Right ventricle myocardium inferior (tissue), 1 donor: Measurements from ENCODE around the gene COL26A1. TPM values are rescaled to one million over a fixed set of nuclear protein-coding genes. Genes with fewer than 3 reads are reported as not detected.

Experiments
- ATAC-seq: fragments of 200-7000 bp; cut with Tn5 transposase; one replicate; pipeline ENCODE4 v1.9.1; 2020; ENCODE audit warnings: mild to moderate bottlenecking, moderate library complexity
- DNase-seq: peaks from one replicate; pipeline ENCODE4 v3.0.0; 2021; ENCODE audit errors: missing footprints
- intact Hi-C: fragments of 100-400 bp; cut with DNase I; formaldehyde crosslinking; loops from one replicate; pipeline ENCODE4 v1.11.0; 2022
- total RNA-seq: library from RNA; stranded (reverse); fragmentation: NEBNext Ultra II Directional; extraction: Animal tissue kit (Norgen Biotek cat#: 25700); gene quantifications from one replicate; pipeline ENCODE4 v1.2.1, GENCODE V29; 2021
- donor health status: DM: no; HTN: yes; CAD: no; lungs with severe emphysema.

The COL26A1 gene
- total RNA-seq, 1 donor from 2014 or later = not detected

DNA sequence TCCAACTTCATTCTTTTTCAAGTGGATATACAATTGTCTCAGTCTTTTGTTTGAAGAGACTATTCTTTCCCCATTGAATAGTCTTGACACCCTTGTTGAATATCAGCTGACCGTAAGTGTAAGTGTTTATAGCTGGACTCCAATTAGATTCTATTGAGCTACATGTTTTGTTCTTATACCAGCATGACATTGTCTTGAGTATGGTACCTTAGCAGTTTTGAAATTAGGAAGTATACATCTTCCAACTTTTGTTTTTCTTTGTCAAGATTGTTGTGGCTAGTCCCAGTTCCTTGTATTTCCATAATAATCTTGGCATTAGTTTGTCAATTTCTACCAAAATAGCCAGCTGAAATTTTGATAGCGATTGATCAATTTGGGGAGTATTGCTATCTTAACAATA is 209.5 kb downstream of the COL26A1 start:
- ATAC-seq (no peak), DNase-seq (no peak)
- intact Hi-C loops = no loop called here

DNA sequence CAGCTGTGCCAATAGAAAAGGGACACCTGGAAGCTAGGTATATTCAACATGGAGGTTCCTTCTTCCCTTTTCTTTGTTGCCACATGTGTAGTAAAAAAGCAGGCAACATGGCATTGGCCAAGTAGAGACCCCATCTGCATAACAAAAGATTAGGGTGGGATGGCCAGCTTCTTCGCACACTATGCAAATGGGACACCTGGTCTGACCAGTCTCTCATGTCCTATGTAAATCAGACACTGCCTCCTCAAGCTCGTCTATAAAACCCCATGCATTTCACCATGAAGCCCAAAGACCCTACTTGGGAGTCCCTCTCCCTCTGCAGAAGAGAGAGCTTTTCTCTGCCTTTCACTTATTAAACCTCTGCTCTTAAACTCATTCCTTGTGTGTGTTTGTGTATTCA is 212.5 kb downstream of the COL26A1 start:
- DNase-seq (no peak), ATAC-seq (no peak)
- intact Hi-C loops = no loop called here

DNA sequence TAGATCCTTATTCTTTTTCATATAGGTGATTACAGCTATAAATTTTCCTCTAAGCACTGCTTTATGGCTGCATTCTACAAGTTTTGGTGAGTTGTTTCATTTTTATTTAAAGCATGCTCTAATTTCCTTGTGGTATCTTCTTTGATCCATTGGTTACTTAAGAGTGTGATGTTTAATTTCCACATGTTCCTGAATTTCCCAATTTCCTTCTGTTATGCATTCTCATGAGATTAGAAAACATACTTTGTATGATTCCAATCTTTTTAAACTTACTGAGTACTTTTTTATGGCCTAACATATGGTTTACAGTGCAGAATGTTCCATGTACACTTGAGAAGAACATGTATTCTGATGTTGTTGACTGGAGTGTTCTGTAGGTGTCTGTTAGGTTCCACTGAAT is 213.0 kb downstream of the COL26A1 start:
- intact Hi-C loops = no loop called here
- ATAC-seq (no peak), DNase-seq (no peak)

DNA sequence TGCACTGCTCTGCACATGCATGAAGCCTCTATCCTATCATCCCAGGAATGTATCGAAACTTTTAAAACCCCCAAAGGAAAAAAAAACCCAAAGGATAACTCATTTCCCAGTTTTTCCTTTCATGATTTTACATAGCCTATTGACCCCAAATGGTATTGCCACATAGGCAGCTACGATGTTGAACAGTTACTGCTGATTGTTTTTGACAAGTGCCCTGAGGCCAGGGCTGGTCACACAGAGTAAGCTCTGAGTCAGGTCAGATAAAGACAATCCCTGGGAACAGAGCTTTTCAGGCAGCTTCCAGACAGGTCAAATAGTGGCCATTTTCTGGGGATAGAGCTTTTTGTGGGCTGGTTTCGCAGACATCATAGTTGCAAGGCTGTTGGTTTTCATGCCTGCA is 214.3 kb downstream of the COL26A1 start:
- no peak for DNase-seq
- intact Hi-C loops = no loop called here
- ATAC-seq = no peak

DNA sequence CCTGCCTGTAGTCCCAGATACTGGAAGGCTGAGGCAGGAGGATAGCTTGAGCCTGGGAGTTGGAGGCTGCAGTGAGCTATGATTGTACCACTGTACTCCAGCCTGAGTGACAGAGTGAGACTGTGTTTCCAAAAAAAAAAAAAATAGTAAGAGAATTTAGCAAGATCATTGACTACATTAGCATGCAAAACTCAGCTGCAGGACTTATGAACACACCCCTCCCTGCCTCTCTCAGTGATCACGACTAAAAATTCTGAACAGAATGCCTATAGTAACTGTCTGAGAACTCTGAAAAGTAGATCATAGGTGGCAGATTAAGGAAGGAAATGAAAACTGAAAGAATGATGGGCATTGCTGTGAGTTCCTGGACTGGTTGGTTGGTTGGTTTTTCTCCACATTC is 215.9 kb downstream of the COL26A1 start:
- ATAC-seq (no peak), DNase-seq (no peak)
- intact Hi-C loops = no loop called here

DNA sequence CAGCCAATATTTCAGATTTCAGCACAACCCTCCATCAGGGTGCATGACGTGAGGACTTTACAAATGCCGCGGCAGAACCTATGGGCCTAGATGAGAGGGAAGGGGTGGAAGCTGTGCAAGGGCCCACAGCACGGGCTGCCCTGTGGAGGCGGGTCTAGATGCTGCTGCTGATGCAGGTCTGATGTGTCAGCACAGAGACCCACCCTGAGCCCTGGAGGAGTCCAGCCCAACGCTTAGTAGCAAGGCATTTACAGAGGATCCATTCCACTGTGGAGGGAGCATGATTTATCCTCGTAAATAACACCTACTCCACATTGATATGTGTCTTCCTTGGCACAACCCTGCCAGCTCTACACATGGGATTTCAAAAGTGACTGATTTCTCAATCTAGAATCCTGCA is 217.9 kb downstream of the COL26A1 start:
- no peak for ATAC-seq
- DNase-seq = no peak
- intact Hi-C loops = no loop called here

DNA sequence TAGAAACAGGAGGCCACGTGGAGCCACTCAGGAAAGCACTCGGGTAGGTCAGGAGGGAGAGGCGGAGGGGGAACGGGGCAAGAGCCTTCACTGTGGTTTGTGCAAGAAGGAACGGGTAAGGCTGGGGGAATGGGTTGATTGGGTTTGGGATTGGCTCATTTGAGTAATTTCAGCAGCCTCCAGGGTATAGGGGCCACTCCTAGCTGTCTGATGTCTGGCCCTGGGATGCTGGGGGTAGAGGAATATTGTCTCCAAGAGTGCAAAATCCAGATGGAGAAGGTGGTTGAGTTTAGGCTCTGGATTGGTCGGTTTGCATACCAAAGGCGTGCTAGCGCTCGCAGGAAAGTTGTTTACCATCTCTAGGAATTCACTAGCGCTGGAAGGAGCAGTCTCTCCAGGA is 219.2 kb downstream of the COL26A1 start:
- ATAC-seq (no peak), DNase-seq (no peak)
- intact Hi-C loops = no loop called here

DNA sequence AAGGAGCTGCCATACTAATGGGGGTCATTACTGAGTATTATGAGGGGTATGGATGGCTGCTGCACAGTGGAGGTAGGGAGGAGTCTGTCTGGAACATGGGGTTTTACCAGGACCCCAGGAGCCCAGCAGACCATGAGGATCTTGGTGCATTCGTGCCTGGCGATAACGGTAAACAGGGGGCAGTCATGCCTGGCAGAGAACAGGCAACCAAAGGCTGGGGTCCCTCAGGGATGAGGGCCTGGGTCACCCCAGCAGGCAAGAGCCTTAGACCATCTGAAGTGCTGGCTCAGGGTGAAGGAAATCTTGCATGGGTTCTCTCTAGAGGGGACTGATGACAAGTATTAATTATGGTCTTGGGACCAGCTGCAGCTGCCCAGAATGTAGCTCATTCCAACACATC is 220.3 kb downstream of the COL26A1 start:
- DNase-seq = no peak
- ATAC-seq = no peak
- intact Hi-C loops = no loop called here

DNA sequence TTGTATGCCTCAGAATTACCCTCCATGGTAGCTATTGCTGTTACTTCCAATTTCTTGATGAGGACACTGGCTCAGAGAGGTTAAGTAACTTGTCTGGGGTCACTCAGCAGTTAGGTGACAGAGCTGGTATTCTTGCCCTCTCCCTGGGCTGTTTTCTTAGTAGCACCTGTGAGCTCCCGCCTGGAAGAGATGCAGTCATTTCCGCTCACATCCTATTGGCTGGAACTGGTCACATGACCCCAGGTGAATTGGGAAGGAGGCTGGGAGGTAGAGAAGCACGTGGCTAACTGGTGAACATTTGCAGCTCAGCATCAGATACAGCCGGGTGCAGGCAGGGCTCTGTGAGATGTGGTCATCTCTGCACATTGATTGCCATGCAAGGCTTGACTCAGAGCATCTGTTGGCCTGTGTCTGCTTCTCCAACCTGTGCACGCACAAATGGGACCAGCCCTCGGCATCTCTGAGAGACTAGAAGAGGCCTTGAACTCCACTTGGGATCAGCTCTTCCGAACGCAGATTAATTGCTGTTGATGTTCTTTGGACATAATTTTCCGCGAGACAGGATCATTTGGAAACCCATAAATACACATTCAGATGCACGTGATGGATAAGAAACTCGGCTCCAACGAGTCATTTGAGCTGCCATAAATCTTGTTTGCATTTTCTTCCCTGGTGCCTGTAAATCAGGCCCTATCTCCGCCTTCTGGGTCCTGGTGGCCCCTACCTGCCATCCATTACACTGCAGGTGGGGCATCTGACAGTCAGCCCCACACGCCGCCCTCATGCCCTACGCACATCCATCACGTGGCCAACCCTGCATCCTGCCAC is 223.6 kb downstream of the COL26A1 start:
- intact Hi-C loops = no loop called here
- ATAC-seq = no peak
- no peak for DNase-seq

DNA sequence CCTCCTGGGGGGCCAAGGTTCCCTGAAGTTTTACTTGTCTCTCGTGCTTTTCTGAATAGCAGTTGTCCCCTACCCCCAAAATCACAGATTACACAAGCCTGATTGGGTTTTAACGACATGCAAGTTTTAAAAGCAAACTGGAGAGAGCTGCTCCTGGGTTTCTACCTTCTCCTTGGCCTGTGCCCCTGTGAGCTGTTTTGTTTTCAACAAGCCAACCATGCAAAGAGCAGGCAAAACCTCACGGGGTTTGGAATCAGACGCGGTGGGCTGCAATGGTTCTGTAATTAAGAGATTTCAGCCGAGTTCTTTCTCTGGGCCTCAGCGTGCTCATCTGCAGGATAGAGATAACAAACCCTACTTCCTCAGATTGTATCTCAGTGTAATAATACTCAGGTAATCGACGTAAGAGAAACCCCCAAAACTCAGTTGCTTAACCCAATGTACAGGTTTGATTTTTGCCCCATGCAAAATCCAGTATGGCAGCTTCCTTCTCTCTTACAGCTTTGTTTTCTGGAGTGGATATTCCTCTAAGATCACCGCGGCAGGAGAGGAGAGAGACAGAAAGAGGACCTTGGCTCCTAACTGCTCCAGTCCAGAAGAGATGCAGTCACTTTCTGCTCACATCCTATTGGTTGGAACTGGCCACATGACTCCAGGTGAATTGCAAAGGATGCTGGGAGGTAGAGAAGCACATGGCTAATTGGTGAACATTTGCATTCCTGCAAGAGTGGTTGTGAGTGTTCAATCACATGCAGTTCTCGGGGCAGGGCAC is 224.4 kb downstream of the COL26A1 start:
- intact Hi-C loops = no loop called here
- no peak for DNase-seq
- ATAC-seq = no peak

DNA sequence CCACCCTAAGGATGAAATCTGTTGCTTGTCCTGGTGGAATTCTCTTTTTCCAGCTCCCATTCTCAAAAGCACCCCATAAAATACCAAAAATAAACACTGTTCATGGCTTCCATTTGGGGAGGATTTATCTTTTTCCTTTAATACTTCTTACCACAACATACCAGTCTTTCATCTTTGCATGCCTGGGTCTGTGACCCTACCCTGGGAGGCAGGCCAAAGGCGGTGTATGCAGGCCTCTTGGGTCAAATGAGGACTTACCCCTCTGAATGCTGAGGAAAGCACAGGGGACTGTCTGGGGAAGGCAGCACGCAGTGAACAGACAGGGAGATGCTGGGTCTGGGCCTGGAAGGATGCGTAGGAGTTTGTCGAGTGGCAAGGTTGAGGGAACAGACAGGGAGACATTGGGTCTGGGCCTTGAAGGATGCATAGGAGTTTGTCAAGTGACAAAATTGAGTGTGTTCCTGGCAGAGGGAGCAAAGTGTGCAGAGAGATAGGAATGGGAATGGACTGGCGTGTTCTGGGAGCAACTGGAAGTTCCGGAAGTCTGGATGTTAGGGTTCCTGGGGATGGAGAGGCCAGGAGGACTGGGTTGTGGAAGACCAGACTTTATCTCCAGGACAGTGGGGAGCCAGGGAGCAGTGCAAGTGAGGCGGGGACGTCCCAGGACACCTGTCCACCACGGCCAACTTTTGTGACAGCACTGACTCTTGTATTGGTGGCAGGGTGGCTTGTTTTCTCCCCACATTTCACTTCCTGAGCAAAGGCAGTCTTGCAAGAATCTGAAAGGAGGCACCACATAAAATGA is 225.7 kb downstream of the COL26A1 start:
- DNase-seq = no peak
- ATAC-seq = no peak
- intact Hi-C loops = no loop called here

DNA sequence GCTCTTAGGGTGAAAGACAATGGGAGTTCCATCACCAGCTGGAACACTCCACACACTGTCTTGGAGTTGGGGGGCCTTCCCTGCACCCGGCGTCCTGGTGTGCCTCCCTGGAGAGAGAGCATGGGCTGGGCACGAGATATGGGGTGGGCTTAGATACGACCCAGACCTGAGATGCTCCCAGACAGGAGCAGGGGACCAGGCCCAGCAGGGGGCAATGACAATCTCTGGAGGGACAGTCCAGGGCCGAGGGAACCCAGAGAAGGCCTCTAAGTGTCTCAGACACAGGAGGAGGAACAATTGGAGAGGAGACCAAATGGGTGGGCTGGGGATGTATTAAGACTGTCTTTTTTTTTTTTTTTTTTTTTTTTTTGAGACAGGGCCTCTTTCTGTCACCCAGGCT is 226.4 kb downstream of the COL26A1 start:
- intact Hi-C loops = no loop called here
- DNase-seq (no peak), ATAC-seq (no peak)

DNA sequence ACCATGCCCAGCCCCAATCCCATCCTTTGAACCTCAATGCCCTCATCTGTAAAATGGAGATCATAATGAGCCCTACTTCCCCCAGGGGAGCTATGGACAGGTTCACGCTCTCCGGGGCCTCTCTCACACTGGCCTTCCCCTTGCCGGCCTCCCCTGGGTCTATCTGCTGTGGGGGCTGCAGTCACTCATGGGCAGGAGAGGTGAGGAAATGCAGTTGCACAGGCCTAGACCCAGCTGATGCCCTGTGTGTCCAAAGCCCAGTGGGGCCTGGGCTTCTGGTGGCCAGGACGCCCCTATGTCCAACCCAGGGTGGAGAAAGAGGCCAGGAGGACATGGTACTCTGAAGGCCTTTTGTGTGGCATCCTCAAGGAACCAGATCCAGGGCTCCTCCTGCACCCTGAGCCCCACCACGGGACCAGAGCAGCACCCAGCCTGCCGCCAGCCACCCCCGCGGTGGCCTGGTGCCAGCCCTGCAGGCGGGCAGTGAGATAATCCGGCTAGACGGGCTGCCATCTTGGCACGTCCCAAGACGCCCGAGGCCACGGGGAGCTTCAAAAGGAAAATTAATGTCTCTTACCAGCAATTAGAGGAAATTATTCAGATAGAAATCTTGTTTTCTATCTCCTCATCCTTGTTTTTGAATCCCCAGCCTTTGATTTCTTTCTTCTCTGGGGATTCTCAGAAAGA is 227.4 kb downstream of the COL26A1 start:
- intact Hi-C loops = no loop called here
- ATAC-seq = no peak
- no peak for DNase-seq

DNA sequence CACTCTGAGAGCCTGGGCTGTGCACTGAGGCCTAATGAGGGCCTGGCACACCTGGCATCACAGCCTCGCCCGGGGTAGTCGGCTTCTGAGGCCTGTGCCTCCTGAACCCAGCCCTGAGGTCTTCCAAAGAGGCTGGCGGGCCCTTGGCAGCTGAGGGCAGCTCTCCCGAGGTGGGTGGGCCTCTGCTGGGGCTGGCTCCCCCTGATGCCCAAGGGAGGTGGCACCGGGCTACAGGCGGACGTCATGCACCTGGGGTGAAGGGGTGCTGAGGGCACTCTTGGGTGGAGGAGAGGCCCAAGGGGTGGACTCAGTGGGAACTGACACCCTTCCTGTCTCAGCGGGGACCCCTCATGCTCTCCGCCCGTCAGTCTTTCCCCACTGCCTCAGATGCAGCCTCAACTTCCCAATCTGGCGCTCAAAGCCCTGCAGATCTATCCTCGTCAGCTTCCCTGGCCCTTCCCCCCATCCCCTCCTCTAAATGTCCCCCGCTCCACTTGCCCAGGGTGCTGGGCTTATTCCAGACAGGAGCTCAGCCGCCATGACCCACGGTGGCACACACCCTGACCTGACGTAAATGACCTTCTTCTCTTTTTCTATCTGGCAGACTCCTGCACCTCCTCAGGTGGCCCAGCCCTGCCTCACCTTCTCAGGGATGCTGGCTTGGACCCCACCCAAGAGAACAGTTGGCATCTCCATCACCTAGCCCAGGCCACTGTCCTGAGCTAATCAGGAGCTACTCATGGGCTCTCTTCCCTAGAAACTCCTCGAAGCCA is 228.2 kb downstream of the COL26A1 start:
- intact Hi-C loops = no loop called here
- no peak for ATAC-seq
- no peak for DNase-seq

DNA sequence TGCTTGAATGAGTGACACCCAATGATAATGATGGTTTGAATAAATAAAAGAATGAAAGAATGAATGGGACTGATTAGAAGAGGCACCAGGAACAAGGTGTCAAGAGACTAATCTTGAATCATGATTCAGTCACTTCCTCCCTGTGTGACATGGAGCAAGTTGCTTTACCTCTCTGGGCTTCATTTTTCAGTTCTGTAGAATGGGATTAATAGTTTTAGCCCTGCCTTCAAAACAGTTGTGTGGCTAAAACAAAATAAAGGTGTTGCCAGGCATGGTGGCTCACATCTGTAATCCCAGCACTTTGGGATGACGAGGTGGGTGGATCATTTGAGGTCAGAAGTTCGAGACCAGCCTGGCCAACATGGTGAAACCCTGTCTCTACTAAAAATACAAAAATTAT is 228.8 kb downstream of the COL26A1 start:
- ATAC-seq (no peak), DNase-seq (no peak)
- intact Hi-C loops = no loop called here

DNA sequence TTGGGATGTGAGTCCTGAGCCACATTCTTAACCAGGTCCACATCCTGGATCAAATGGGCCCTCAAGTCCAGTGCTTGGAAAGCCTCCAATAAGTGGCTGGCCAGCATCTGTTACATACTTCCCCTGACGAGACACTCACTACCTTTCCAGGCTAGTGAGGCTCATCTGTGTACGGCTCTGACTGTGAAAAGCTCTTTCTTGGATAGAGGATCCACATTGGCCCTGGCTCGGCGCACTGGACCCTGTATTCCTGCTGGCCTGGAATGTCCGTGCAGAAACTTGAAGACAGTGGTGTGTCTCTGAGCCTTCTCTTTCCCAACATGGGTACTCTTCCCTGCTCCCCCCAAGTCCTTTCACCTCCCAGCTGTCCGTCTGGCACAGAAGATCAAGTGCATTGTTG is 230.9 kb downstream of the COL26A1 start:
- DNase-seq = no peak
- ATAC-seq = no peak
- intact Hi-C loops = no loop called here

DNA sequence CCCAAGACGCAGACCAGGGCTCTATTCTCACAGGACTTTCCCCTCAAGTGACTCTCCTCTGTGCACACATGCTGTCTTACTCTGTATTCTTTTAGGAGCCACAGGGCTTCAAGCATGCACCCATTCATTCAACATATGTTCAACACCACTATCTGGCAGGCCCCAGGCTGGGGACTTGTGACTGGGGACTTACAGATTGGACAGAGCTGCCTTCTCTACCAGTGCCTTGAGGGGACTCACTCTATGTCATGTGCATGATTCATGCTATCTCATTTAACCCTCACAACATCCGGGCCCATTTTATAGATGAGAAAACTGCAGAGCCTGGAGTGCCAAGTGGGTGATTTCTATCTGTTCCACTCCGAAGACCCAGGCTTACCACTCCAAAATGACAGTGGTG is 232.1 kb downstream of the COL26A1 start:
- DNase-seq = no peak
- intact Hi-C loops = no loop called here
- no peak for ATAC-seq

DNA sequence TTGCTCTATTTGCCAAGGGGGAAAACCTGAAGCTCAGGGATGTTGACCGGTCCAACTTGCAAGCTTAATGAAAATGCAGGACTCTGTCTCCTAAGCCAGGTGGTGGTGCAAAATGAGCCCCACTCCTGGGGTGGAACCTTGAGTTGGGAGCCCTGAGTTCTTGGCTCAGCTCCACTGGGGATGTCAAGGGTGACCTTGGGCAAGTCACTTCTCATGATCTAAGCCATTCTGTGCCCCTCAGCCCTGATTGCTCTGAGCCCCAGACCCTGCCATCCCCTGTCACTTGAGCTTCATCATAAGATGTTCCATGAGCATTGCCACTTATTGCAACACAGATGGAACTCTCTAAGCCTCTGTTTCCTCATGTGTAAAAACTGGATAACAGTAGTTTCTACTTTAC is 232.6 kb downstream of the COL26A1 start:
- DNase-seq (no peak), ATAC-seq (no peak)
- intact Hi-C loops = no loop called here
